ENCODE measurements around the gene LNX1. TPM values are rescaled to one million over a fixed set of nuclear protein-coding genes. Genes with fewer than 3 reads are reported as not detected.
A peak's percentile ranks its signal among the peaks of the same experiment; 100 is the strongest.

LNX1 gene
- total and polyA plus RNA-seq, 10 of the 15 experiments (the other 5 are each of a cell fraction or from before 2014, with no cell fraction given), result 0.72 to 1.4 (median 1.0) TPM

DNA sequence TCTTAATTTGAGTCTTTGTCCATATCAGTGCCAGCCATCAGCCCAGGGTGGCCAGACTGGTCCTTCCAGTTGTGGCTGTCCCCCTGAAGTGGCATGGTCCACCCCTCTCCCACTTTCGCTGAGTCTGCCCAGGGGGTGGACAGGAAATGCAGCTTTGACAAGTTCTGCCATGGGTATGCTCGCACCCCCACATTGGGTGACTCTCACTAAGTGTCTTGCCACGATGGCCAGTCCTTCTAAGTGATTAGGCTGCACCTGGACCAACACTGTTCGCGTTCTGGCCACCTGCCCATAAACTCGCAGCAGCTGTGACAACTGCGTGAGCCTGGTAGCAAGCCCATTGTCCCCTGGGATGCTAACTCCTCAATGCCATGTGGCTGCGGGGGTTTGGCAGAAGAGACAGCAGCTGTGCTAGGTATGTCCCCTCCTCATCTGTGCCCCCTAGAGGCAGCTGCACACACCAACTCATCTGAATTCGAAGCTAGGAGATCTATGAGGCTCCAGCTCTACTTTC lies 10.0 kb upstream of the LNX1 start (continued):
- TF ChIP-seq CBX5 (IDR thresholded peaks at IDR 0.05; ENCODE audit: low read depth) (no peak), SUZ12 (IDR thresholded peaks at IDR 0.05; ENCODE audit: unreplicated experiment) (no peak), PAX5 (IDR thresholded peaks at IDR 0.05; ENCODE audit: borderline replicate concordance, low read depth, low read length) (no peak), SIN3A (IDR thresholded peaks at IDR 0.05; ENCODE audit: low read depth, low read length) (no peak), RFX5 (IDR thresholded peaks at IDR 0.05; ENCODE audit: low read depth, low read length) (no peak), RBBP5 (conservative IDR thresholded peaks at IDR 0.05) (no peak), SMAD5 (IDR thresholded peaks at IDR 0.05; ENCODE audit: low read depth) (no peak), EP300 (IDR thresholded peaks at IDR 0.05; ENCODE audit: borderline replicate concordance in 1 of 2, control insufficient read depth in 1 of 2, low read depth in 2 of 2, low read length in 2 of 2) (no peak), POLR2A (IDR thresholded peaks at IDR 0.05; ENCODE audit: low read depth, low read length) (no peak), TARDBP (IDR thresholded peaks at IDR 0.05; ENCODE audit: borderline replicate concordance) (no peak), SP1 (IDR thresholded peaks at IDR 0.05; ENCODE audit: low read depth, low read length) (no peak), YBX1 (IDR thresholded peaks at IDR 0.05) (no peak)
- TF ChIP-seq, protein P1, sequence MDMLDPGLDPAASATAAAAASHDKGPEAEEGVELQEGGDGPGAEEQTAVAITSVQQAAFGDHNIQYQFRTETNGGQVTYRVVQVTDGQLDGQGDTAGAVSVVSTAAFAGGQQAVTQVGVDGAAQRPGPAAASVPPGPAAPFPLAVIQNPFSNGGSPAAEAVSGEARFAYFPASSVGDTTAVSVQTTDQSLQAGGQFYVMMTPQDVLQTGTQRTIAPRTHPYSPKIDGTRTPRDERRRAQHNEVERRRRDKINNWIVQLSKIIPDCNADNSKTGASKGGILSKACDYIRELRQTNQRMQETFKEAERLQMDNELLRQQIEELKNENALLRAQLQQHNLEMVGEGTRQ (IDR thresholded peaks at IDR 0.05; ENCODE audit: borderline replicate concordance, low read depth, low read length), result no peak
- TF ChIP-seq, protein P2, sequence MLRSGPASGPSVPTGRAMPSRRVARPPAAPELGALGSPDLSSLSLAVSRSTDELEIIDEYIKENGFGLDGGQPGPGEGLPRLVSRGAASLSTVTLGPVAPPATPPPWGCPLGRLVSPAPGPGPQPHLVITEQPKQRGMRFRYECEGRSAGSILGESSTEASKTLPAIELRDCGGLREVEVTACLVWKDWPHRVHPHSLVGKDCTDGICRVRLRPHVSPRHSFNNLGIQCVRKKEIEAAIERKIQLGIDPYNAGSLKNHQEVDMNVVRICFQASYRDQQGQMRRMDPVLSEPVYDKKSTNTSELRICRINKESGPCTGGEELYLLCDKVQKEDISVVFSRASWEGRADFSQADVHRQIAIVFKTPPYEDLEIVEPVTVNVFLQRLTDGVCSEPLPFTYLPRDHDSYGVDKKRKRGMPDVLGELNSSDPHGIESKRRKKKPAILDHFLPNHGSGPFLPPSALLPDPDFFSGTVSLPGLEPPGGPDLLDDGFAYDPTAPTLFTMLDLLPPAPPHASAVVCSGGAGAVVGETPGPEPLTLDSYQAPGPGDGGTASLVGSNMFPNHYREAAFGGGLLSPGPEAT (IDR thresholded peaks at IDR 0.05; ENCODE audit: low read depth), result no peak
- TF ChIP-seq, protein P3, sequence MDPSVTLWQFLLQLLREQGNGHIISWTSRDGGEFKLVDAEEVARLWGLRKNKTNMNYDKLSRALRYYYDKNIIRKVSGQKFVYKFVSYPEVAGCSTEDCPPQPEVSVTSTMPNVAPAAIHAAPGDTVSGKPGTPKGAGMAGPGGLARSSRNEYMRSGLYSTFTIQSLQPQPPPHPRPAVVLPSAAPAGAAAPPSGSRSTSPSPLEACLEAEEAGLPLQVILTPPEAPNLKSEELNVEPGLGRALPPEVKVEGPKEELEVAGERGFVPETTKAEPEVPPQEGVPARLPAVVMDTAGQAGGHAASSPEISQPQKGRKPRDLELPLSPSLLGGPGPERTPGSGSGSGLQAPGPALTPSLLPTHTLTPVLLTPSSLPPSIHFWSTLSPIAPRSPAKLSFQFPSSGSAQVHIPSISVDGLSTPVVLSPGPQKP (IDR thresholded peaks at IDR 0.05; ENCODE audit: low read depth, low read length), result no peak
- TF ChIP-seq, protein P4, sequence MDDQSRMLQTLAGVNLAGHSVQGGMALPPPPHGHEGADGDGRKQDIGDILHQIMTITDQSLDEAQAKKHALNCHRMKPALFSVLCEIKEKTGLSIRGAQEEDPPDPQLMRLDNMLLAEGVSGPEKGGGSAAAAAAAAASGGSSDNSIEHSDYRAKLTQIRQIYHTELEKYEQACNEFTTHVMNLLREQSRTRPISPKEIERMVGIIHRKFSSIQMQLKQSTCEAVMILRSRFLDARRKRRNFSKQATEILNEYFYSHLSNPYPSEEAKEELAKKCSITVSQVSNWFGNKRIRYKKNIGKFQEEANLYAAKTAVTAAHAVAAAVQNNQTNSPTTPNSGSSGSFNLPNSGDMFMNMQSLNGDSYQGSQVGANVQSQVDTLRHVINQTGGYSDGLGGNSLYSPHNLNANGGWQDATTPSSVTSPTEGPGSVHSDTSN (IDR thresholded peaks at IDR 0.05; ENCODE audit: insufficient replicate concordance, low read depth, low read length), result no peak
- TF ChIP-seq, protein P5, sequence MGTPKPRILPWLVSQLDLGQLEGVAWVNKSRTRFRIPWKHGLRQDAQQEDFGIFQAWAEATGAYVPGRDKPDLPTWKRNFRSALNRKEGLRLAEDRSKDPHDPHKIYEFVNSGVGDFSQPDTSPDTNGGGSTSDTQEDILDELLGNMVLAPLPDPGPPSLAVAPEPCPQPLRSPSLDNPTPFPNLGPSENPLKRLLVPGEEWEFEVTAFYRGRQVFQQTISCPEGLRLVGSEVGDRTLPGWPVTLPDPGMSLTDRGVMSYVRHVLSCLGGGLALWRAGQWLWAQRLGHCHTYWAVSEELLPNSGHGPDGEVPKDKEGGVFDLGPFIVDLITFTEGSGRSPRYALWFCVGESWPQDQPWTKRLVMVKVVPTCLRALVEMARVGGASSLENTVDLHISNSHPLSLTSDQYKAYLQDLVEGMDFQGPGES (IDR thresholded peaks at IDR 0.05), result no peak
- TF ChIP-seq, protein P6, sequence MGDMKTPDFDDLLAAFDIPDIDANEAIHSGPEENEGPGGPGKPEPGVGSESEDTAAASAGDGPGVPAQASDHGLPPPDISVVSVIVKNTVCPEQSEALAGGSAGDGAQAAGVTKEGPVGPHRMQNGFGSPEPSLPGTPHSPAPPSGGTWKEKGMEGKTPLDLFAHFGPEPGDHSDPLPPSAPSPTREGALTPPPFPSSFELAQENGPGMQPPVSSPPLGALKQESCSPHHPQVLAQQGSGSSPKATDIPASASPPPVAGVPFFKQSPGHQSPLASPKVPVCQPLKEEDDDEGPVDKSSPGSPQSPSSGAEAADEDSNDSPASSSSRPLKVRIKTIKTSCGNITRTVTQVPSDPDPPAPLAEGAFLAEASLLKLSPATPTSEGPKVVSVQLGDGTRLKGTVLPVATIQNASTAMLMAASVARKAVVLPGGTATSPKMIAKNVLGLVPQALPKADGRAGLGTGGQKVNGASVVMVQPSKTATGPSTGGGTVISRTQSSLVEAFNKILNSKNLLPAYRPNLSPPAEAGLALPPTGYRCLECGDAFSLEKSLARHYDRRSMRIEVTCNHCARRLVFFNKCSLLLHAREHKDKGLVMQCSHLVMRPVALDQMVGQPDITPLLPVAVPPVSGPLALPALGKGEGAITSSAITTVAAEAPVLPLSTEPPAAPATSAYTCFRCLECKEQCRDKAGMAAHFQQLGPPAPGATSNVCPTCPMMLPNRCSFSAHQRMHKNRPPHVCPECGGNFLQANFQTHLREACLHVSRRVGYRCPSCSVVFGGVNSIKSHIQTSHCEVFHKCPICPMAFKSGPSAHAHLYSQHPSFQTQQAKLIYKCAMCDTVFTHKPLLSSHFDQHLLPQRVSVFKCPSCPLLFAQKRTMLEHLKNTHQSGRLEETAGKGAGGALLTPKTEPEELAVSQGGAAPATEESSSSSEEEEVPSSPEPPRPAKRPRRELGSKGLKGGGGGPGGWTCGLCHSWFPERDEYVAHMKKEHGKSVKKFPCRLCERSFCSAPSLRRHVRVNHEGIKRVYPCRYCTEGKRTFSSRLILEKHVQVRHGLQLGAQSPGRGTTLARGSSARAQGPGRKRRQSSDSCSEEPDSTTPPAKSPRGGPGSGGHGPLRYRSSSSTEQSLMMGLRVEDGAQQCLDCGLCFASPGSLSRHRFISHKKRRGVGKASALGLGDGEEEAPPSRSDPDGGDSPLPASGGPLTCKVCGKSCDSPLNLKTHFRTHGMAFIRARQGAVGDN (IDR thresholded peaks at IDR 0.05), result peak; percentile 53; the same call in 1 of the 2 replicates

Data from GM12878 (cell line).